Measurements from ENCODE around the gene MRPL11. TPM values are rescaled to one million over a fixed set of nuclear protein-coding genes. Genes with fewer than 3 reads are reported as not detected.

The MRPL11 gene
- total RNA-seq, 1 donor from 2014 or later = 96.2 TPM

DNA sequence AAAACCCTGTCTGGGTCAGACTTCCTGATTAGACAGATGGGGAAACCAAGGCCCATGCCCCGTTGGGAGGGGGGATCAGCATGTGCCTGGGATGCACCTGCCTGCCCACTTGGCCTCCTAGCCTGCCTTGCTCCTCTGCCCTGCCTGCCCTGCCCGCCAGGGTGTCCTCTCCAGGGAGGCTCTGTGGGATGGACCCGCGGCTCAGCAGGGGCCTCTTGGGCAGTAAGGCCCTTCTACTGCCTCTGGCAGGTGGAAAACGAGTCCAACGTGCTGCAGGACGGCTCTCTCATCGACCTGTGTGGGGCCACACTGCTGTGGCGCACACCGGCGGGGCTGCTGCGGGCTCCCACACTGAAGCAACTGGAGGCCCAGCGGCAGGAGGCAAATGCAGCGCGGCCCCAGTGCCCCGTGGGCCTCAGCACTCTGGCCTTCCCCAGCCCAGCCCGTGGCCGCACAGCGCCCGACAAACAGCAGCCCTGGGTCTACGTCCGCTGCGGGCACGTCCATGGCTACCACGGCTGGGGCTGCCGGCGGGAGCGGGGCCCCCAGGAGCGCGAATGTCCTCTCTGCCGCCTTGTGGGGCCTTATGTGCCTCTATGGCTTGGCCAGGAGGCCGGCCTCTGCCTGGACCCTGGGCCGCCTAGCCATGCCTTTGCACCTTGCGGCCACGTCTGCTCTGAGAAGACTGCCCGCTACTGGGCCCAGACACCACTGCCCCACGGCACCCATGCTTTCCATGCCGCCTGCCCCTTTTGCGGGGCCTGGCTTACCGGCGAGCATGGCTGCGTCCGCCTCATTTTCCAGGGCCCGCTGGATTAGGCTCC, 36.9 kb upstream of the MRPL11 start:
- Histone ChIP-seq H3K27ac (no peak overlapping the region), H3K36me3 (peaks cover 34 to 50% of the 10 kb centered on the region in 2 donors), H3K4me3 (no peak overlapping the region), H3K9me3 (no peaks in the 10 kb centered on the region), H3K4me1 (peaks cover 0 to 8% of the 10 kb centered on the region in 2 donors), H3K27me3 (no peaks in the 10 kb centered on the region)
- intact Hi-C loops (cut with DNase I) = no loop called here
- DNase-seq (ENCODE audit: low spot score in 2 of 2) = no peak
- TF ChIP-seq, protein P1, sequence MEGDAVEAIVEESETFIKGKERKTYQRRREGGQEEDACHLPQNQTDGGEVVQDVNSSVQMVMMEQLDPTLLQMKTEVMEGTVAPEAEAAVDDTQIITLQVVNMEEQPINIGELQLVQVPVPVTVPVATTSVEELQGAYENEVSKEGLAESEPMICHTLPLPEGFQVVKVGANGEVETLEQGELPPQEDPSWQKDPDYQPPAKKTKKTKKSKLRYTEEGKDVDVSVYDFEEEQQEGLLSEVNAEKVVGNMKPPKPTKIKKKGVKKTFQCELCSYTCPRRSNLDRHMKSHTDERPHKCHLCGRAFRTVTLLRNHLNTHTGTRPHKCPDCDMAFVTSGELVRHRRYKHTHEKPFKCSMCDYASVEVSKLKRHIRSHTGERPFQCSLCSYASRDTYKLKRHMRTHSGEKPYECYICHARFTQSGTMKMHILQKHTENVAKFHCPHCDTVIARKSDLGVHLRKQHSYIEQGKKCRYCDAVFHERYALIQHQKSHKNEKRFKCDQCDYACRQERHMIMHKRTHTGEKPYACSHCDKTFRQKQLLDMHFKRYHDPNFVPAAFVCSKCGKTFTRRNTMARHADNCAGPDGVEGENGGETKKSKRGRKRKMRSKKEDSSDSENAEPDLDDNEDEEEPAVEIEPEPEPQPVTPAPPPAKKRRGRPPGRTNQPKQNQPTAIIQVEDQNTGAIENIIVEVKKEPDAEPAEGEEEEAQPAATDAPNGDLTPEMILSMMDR (IDR thresholded peaks at IDR 0.05) = no peak

DNA sequence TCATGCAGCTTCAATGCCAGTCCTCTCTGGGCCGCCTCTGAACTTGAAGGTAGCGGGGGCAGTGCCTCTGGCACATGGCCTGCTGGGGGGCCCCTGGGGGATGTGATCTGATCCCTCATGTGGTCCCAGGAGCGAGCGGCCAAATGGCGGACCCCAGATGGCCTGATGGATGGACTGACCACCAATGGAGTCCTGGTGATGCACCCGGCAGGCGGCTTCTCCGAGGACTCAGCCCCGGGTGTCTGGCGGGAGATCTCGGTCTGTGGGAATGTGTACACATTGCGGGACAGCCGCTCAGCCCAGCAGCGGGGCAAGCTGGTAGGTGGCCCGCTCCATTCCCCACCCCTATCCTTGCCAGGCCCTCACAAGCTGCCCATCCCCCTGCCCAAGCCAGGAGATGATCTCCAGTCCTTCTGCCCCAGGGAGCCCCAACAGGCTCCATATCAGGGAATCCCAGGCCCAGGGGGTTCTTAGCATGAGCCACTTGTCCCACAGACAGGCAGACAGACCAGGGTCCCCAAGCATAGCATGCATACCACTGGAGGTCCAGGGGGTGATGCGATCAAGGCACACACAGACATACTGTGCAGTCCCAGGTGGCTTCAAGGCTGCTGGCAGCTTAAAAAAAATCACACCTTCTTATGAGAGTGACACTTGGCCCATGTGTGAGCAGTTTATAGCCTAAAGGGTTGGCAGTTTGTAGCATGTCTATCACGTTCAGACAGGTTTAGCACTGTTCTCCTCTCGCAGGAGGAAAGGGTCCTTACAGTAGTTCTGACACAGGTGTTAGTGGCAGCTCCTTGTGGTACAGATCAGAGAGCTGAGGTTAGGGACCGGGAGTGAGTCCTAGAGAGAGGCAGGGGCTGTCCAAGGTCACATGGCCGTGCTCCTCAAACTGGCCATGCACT, 35.2 kb upstream of the MRPL11 start:
- no peaks in the 10 kb centered on the region for H3K9me3 ChIP-seq
- H3K4me3 ChIP-seq = no peak overlapping the region
- H3K27me3 ChIP-seq = no peaks in the 10 kb centered on the region
- TF ChIP-seq, protein P1 (IDR thresholded peaks at IDR 0.05) = no peak
- DNase-seq (ENCODE audit: low spot score in 2 of 2) = no peak
- H3K36me3 ChIP-seq = peaks cover 34 to 53% of the 10 kb centered on the region in 2 donors
- peaks cover 0 to 4% of the 10 kb centered on the region in 2 donors for H3K4me1 ChIP-seq
- intact Hi-C loops (cut with DNase I) = no loop called here
- H3K27ac ChIP-seq = no peak overlapping the region

DNA sequence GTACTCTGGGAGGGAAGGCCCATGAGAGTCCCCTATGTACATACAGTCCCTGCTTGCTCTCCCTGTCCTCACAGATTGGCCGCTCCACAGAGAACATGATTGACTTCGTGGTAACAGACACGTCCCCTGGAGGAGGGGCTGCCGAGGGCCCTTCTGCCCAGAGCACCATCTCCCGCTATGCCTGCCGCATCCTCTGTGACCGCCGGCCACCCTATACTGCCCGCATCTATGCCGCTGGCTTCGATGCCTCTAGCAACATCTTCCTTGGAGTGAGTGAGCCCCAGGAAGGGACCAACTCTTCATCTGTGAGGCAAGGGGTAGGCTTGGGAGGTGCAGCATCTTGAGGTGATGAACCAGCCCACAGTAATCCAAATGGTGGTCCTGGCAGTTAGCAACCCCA, 34.5 kb upstream of the MRPL11 start:
- Histone ChIP-seq H3K36me3 (peaks cover 34 to 53% of the 10 kb centered on the region in 2 donors), H3K27ac (no peak overlapping the region), H3K4me3 (no peak overlapping the region), H3K9me3 (no peaks in the 10 kb centered on the region), H3K4me1 (no peaks in the 10 kb centered on the region), H3K27me3 (no peaks in the 10 kb centered on the region)
- intact Hi-C loops (cut with DNase I) = no loop called here
- TF ChIP-seq, protein P1 (IDR thresholded peaks at IDR 0.05) = no peak
- DNase-seq (ENCODE audit: low spot score in 2 of 2) = no peak

DNA sequence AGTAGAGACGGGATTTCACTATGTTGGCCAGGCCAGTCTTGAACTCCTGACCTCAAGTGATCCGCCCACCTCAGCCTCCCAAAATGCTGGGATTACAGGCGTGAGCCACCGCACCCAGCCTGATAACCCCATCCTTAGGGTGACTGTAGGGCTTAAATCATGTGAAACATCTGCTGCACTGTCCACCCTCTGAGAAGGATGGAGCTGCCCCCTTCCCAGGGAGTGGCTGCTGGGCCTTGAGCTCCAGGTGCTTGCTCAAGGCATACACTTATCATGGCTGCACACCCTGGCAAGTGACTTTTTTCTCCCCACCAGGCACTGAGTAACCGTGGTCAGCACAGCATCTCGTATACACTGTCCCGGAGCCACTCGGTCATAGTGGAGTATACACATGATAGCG, 33.4 kb upstream of the MRPL11 start:
- TF ChIP-seq, protein P1 (IDR thresholded peaks at IDR 0.05) = no peak
- H3K4me3 ChIP-seq = no peak overlapping the region
- peaks cover 34 to 53% of the 10 kb centered on the region in 2 donors for H3K36me3 ChIP-seq
- H3K27ac ChIP-seq = no peak overlapping the region
- H3K4me1 ChIP-seq = peaks cover 7% of the 10 kb centered on the region in 2 donors
- no peaks in the 10 kb centered on the region for H3K27me3 ChIP-seq
- H3K9me3 ChIP-seq = no peaks in the 10 kb centered on the region
- intact Hi-C loops (cut with DNase I) = no loop called here
- DNase-seq (ENCODE audit: low spot score in 2 of 2) = no peak

DNA sequence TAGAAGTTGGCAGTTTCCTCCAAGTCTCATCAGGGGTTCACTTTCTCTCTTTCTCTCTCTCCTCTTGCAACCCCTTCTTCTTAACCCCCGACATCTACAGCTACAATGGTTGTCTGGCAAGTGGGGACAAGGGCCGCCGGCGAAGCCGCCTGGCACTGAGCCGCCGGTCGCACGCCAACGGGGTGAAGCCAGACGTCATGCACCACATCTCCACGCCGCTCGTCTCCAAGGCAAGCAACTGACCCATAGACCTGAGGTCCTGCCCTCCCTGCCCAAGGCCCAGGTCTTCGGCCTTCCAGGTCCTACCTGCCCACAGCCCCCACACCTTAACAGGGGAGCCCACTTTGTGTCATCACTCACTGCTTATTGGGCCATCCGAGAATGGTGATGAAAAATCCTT, 32.5 kb upstream of the MRPL11 start:
- intact Hi-C loops (cut with DNase I) = no loop called here
- H3K27me3 ChIP-seq = no peaks in the 10 kb centered on the region
- peaks cover 34 to 50% of the 10 kb centered on the region in 2 donors for H3K36me3 ChIP-seq
- no peaks in the 10 kb centered on the region for H3K9me3 ChIP-seq
- no peak overlapping the region for H3K4me3 ChIP-seq
- H3K27ac ChIP-seq = no peak overlapping the region
- H3K4me1 ChIP-seq = peaks cover 7 to 9% of the 10 kb centered on the region in 2 donors
- DNase-seq (ENCODE audit: low spot score in 2 of 2) = no peak
- TF ChIP-seq, protein P1 (IDR thresholded peaks at IDR 0.05) = no peak

All from ascending aorta (tissue), 2 donors.